Measurements from ENCODE around the gene CNTNAP2. TPM values are rescaled to one million over a fixed set of nuclear protein-coding genes. Genes with fewer than 3 reads are reported as not detected.

CNTNAP2 gene
- total RNA-seq, 4 donors from 2014 or later = 0.29 to 0.88 (median 0.33) TPM; not detected in 1

DNA sequence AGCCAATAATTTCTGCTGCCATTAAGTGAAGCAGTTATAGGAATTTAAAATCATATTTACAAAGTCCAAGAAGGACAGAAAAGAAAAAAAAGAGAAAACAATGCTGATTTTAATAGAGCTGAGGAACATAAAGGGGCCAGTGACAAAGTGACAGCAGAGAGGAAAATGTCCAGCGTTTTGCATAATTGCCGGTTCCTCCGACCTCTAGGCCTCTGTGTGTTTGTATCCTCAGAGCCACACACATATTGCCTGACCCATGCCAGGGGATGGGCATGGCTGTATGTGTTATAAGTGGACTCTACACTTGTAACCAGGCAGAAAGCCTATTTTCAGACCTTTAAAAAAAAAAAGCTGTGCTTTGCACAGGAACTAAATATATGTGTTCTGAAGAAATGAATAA lies 2107.1 kb downstream of the CNTNAP2 start:
- 87 to 91% methylated on average over 3 of the region's 3 CpGs for WGBS, 2 donors
- TF ChIP-seq POLR2A (IDR thresholded peaks at IDR 0.05) = no peak
- Histone ChIP-seq H3K9me3 (no peaks in the 10 kb centered on the region), H3K4me3 (replicated peaks in 1 of 3) (no peak overlapping the region), H3K27me3 (no peaks in the 10 kb centered on the region), H3K4me1 (peaks cover 0 to 5% of the 10 kb centered on the region in 2 donors), H3K36me3 (no peaks in the 10 kb centered on the region), H3K27ac (no peak overlapping the region)
- intact Hi-C loops (cut with DNase I) = no loop called here
- DNase-seq = no peak

DNA sequence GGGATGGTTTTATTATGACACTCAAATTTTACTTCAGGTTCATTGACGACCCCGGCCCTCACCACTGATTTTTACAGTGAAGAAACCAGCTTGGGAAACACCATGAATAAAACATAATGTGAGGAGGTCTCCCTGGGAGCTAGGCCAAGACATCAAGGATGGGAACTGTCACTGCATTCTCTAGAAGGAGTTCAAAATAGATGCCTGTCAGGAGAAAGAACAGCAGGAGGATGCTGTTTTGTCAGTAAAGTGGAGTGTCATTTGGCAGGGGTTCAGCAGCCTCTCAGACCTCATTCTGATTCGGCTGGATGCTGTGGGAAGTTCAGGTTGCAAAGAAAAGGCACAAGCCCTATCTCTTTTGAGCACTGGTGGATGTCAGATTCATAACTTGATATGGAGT lies 2113.7 kb downstream of the CNTNAP2 start:
- 56 to 60% methylated on average over 3 of the region's 3 CpGs for WGBS, 2 donors
- no peak for DNase-seq
- Histone ChIP-seq H3K4me3 (replicated peaks in 1 of 3) (no peak overlapping the region), H3K36me3 (no peaks in the 10 kb centered on the region), H3K27me3 (no peaks in the 10 kb centered on the region), H3K9me3 (no peaks in the 10 kb centered on the region), H3K27ac (no peak overlapping the region), H3K4me1 (peaks cover 0 to 5% of the 10 kb centered on the region in 2 donors)
- intact Hi-C loops (cut with DNase I) = no loop called here
- no peak for TF ChIP-seq POLR2A (IDR thresholded peaks at IDR 0.05)
- TF ChIP-seq, protein P1, sequence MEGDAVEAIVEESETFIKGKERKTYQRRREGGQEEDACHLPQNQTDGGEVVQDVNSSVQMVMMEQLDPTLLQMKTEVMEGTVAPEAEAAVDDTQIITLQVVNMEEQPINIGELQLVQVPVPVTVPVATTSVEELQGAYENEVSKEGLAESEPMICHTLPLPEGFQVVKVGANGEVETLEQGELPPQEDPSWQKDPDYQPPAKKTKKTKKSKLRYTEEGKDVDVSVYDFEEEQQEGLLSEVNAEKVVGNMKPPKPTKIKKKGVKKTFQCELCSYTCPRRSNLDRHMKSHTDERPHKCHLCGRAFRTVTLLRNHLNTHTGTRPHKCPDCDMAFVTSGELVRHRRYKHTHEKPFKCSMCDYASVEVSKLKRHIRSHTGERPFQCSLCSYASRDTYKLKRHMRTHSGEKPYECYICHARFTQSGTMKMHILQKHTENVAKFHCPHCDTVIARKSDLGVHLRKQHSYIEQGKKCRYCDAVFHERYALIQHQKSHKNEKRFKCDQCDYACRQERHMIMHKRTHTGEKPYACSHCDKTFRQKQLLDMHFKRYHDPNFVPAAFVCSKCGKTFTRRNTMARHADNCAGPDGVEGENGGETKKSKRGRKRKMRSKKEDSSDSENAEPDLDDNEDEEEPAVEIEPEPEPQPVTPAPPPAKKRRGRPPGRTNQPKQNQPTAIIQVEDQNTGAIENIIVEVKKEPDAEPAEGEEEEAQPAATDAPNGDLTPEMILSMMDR (IDR thresholded peaks at IDR 0.05) = no peak

DNA sequence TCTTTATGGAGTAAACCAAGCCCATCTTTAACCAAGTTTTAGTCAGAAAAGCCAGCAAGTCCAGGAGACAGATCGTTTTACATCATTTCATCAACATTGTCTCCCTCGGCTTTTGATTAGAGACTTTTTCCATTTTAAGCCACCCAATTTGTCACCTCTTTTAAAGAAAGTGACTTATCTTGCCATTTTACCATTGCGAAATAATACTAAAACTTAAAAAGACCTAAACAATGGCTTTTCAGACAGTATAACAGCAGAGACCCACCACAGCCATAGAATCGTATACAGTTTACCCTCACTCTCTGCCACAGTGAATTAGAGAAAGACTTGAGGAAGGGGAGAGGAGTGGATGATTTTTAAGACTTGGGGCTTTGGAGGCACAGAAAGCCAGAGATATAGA lies 2114.3 kb downstream of the CNTNAP2 start:
- no peak for DNase-seq
- H3K27me3 ChIP-seq = no peaks in the 10 kb centered on the region
- H3K4me1 ChIP-seq = peaks cover 0 to 5% of the 10 kb centered on the region in 2 donors
- no peak overlapping the region for H3K27ac ChIP-seq
- no peaks in the 10 kb centered on the region for H3K36me3 ChIP-seq
- TF ChIP-seq POLR2A (IDR thresholded peaks at IDR 0.05) = no peak
- TF ChIP-seq, protein P1 (IDR thresholded peaks at IDR 0.05) = no peak
- H3K4me3 ChIP-seq (replicated peaks in 1 of 3) = no peak overlapping the region
- no peaks in the 10 kb centered on the region for H3K9me3 ChIP-seq
- 94 to 95% methylated on average over 4 of the region's 4 CpGs for WGBS, 2 donors
- intact Hi-C loops (cut with DNase I) = no loop called here

DNA sequence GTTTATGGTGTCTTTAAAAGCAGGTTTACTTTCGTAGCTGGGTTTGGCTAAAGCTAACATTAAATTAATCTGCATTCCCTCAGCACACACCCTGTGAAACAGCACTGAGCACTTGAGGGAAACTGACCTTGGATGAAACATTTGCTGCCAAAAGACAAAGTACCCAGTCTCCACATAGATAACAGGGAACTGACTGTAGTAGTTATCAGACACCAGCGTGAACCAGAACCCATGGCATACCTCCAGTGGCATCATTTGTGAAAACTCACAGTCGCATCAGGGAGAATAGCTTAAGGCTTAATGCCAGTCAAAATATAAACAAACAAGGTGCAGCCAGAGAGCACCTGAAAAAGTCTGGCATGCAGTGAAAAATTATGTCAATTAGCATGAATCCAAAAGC lies 2116.2 kb downstream of the CNTNAP2 start:
- H3K4me1 ChIP-seq = no peaks in the 10 kb centered on the region
- 90 to 95% methylated on average over 3 of the region's 3 CpGs for WGBS, 2 donors

DNA sequence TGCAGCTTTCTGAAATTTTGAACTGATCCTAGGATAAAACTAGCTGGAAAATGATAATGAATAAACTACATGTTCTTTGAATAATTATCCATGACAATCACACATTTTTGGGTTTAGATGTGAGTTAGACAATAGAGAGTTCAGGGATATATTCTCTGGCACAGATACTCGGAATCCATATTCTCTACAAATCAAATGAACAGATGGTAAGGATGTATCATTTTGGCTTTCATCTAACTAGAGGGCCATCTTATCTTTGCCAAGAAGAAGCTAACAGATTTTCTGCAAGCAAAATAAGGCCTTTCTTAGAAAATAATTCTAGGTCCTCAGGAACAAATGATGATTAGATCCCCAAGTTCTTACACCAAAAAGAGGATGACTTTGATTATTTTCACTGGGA lies 2118.1 kb downstream of the CNTNAP2 start:
- no peak for TF ChIP-seq POLR2A (IDR thresholded peaks at IDR 0.05)
- TF ChIP-seq, protein P1 (IDR thresholded peaks at IDR 0.05) = no peak
- 90 to 92% methylated on average over 1 of the region's 1 CpG for WGBS, 2 donors
- DNase-seq = no peak

More for the DNA sequence above, 2116.2 kb downstream of the CNTNAP2 start:
- DNase-seq = no peak
- Histone ChIP-seq H3K27me3 (no peaks in the 10 kb centered on the region), H3K9me3 (no peaks in the 10 kb centered on the region), H3K36me3 (no peaks in the 10 kb centered on the region), H3K27ac (no peak overlapping the region), H3K4me3 (replicated peaks in 1 of 3) (no peak overlapping the region)
- intact Hi-C loops (cut with DNase I) = no loop called here
- TF ChIP-seq, protein P1 (IDR thresholded peaks at IDR 0.05) = no peak
- TF ChIP-seq POLR2A (IDR thresholded peaks at IDR 0.05) = no peak

More for the DNA sequence above, 2118.1 kb downstream of the CNTNAP2 start:
- intact Hi-C loops (cut with DNase I) = no loop called here
- no peak overlapping the region for H3K4me3 ChIP-seq (replicated peaks in 1 of 3)
- H3K27me3 ChIP-seq = no peaks in the 10 kb centered on the region
- no peak overlapping the region for H3K27ac ChIP-seq
- no peaks in the 10 kb centered on the region for H3K36me3 ChIP-seq
- no peaks in the 10 kb centered on the region for H3K9me3 ChIP-seq
- no peaks in the 10 kb centered on the region for H3K4me1 ChIP-seq
